ENCODE data around the gene HOTAIR.
A peak's percentile ranks its signal among the peaks of the same experiment; 100 is the strongest.

HOTAIR gene

GRCh38 chr12:53948650-53949593 is 25.8 kb downstream of the HOTAIR start:
- no peak for DNase-seq (ENCODE audit: low read depth, low spot score)

GRCh38 chr12:53947743-53948142 is 27.0 kb downstream of the HOTAIR start:
- no peak for DNase-seq (ENCODE audit: low read depth, low spot score)

GRCh38 chr12:53944907-53945847 is 29.6 kb downstream of the HOTAIR start:
- DNase-seq (ENCODE audit: low read depth, low spot score): no peak

GRCh38 chr12:53944209-53944608 is 30.5 kb downstream of the HOTAIR start:
- DNase-seq (ENCODE audit: low read depth, low spot score): no peak

- DNase-seq (ENCODE audit: low read depth, low spot score): no peak
These were observed 32.2 kb downstream of the HOTAIR start for GRCh38 chr12:53942467-53942997.

- no peak for DNase-seq (ENCODE audit: low read depth, low spot score)
These were observed 33.0 kb downstream of the HOTAIR start for GRCh38 chr12:53941750-53942149.

- DNase-seq (ENCODE audit: low read depth, low spot score): no peak
These were observed 33.6 kb downstream of the HOTAIR start for GRCh38 chr12:53941187-53941586.

GRCh38 chr12:53940443-53941014 is 34.2 kb downstream of the HOTAIR start:
- no peak for DNase-seq (ENCODE audit: low read depth, low spot score)

GRCh38 chr12:53939141-53940108 is 35.3 kb downstream of the HOTAIR start:
- no peak for DNase-seq (ENCODE audit: low read depth, low spot score)

GRCh38 chr12:53938326-53939140 is 36.2 kb downstream of the HOTAIR start, which contains the start of gene HOXC13:
HOXC13 (plus strand) TSS chr12:53938831; CDS start chr12:53938907, 76 bp downstream.
- DNase-seq (ENCODE audit: low read depth, low spot score): peak; percentile 14

- DNase-seq (ENCODE audit: low read depth, low spot score): no peak
These were observed 37.0 kb downstream of the HOTAIR start for GRCh38 chr12:53937596-53938325.

GRCh38 chr12:53937099-53937498 is 37.7 kb downstream of the HOTAIR start:
- DNase-seq (ENCODE audit: low read depth, low spot score): no peak

GRCh38 chr12:53935383-53936341 is 39.1 kb downstream of the HOTAIR start:
- no peak for DNase-seq (ENCODE audit: low read depth, low spot score)

GRCh38 chr12:53932915-53933314 is 41.8 kb downstream of the HOTAIR start:
- no peak for DNase-seq (ENCODE audit: low read depth, low spot score)

- no peak for DNase-seq (ENCODE audit: low read depth, low spot score)
These were observed 42.7 kb downstream of the HOTAIR start for GRCh38 chr12:53931844-53932581.

GRCh38 chr12:53930591-53931255 is 44.0 kb downstream of the HOTAIR start:
- DNase-seq (ENCODE audit: low read depth, low spot score): no peak
